HTR-8/SVneo (cell line): ENCODE measurements around the gene FYB1.

Experiments used
- DNase-seq: peaks from one replicate; pipeline ENCODE4 v3.0.0; 2011; ENCODE audit warnings: low spot score, mixed read lengths; ENCODE audit not compliant: insufficient read length
- FAIRE-seq: peaks from 2 replicates; lab custom pipeline; 2011; peaks lifted over from hg19 to GRCh38; lab: Jason Lieb, UNC

FYB1 gene

DNA sequence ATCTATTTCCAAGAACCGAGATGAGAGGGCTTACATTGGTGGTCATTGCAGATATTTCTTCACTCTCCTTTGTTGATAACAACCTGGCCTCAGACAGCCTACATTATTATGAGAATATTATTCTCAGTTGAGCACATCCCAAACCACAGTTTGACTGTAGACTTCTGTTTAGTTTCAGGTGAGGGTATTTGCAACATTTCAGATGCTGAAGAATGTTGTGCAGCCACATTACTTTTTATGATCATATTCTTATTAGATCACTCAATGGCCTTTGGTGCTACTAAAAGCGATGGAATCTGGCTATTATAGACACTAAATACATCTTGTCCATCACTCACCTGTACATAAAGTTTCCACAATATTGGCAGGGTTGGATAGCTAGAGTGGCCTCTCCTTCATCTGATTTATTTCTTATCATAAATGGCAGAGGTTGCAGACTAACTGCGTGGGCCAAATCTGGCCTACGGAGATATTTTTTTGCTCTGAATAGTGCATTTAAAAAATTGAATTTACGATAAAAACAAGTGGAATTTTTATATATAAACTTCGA is 119.0 kb downstream of the FYB1 start:
- FAIRE-seq: no peak
- DNase-seq: no peak

DNA sequence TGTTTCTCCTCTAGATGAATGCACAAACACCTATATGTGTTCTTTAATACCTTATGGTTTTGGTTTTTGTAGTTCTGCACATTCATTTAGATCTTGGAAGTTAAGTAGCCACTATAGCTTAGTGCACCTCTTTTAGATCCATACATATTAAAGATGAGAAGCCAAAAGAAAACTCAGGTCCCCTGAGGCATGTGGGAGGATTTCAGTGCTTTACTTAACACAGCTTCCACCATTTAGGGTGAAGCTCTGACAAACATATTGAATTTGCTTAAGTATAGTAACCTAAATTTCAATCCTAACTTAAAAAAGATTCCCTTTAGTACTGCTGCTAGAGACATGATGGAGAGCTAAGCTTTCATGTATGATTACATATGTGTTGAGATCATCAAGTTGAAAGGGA is 119.5 kb downstream of the FYB1 start:
- FAIRE-seq (no peak), DNase-seq (no peak)

DNA sequence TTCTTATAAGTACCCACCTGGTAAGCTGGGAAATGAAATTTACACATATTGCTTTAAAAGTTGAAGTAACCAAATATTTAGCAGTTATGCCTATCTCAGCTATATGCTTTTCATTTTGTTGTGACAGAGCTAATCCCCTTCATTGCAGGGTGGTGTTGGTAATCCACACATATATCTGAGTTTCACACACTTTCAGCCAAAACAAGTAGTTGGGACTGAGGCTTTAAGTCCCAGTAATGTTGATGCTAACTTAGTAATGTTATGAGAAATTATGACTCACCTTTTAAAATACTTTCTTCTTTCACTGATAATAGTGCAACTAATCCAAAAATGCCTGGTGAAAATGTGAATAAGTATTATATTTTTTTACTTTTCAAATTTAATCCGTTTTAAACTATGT is 126.0 kb downstream of the FYB1 start:
- no peak for DNase-seq
- FAIRE-seq: peak; percentile 31

DNA sequence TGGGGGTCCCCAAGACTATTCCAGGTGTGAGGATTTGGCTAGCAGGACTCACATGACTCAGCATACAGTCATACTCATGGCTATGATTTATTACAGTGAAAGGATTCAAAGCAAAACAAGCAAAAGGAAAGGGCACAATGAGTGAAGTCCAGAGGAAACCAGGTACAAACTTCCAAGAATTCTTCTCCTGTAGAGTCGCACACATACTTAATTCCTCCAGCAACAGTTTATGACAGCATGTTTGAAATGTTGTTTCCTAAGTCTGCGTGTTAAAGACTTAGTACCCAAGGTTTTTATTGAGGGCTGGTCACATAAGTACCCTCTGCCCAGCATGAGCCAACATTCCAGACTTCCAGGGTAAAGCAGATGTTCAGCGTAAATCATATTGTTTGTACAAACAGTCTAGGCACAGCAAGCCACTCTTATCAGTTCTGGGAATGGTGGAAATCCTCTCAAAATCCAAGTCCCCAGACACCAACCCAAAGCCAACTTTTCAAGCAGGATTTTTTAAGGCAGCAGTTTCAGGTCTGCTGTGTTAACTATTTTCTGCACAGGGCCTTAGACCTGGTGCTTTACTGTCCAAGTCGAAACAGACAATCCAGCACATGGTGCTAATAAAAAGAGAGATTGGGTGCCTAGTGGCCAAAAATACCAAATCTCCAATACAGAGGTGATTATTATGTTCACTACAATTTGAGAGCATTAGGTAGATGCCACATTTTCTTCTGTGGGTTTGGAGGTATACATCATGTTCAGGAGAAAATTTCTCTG is 126.6 kb downstream of the FYB1 start:
- no peak for DNase-seq
- FAIRE-seq: peak; percentile 90

DNA sequence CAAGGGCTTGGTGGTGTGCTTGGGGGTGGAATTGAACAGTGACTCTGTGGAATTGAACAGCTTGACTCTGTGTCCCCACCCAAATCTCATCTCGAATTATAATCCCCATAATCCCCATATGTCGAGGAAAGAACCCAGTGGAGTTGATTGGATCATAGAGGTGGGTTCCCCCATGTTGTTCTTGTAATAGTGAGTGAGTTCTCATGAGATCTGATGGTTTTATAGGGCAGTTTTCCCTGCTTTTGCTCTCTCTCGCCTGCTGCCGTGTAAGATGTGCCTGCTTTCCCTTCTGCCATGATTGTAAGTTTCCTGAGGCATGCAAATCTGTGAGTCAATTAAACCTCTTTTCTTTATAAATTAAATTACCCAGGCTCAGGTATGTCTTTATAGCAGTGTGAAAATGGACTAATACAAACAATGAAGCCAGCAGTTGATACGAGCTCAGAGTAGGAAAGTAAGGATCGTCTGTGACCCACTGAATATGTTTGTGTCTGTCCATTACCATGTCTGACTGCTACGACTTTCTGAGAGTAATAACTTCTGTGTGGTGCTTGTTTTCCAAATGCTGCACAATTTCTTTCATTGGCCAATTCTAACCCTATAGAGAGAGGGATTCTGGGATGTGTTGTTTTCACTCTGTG is 127.3 kb downstream of the FYB1 start:
- DNase-seq: no peak
- FAIRE-seq: no peak

DNA sequence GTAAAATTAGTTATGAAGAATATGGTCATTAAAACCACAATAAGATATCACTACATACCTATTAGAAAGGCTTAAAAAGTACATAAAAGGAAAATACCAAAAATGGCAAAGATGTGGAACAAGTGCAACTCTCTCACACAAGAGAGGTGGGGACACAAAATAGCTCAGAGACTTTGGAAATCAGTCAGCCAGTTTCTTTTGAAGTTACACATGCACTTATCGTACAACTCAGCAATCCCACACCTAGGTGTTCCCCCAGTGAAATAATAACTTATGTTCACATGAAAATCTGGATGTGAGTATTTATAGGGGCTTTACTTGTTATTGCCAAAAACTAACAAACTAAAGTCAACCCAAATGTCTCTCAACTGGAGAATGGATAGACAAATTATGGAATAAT is 135.4 kb downstream of the FYB1 start:
- DNase-seq: no peak
- FAIRE-seq: no peak

DNA sequence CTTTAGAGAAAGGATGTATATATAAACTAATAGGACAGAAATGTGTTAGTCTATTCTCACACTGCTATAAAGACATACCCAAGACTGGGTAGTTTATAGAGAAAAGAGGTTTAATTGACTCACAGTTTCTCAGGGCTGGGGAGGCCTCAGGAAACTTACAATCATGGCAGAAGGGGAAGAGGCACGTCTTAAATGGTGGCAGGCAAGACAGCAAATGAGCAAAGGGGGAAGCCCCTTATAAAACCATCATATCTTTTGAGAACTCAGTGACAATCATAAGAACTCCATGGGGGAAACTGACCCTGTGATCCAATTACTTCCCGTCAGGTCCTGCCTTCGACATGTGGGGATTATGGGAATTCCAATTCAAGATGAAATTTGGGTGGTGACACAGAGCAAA is 136.4 kb downstream of the FYB1 start:
- no peak for DNase-seq
- no peak for FAIRE-seq

DNA sequence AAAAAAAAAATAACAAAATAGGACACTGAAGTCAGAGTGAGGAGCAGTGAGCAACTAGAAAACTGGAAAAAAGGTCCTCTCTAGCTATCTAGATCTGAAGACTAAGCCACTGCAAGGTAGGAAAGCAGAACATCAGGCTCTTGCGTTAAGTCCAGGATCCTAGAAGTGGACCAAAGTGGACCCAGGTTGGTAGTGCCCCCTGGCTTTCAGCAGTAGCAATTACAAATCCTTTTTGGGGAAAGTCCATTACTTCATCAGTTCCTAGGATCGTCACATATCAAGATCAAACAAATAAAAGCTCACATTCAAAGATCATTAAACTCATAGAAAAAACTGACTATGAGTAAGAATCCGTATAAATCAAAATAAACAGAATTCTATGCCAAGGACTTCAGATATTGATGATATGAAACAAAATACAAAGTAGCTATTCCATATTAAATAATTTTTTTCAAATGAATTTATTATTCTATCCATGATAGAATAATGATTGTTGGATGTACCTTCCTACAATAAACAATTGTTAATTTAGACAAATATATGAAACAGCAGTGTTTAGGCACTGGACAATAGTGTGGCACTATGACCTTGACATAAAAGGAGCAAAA is 138.7 kb downstream of the FYB1 start:
- peak; percentile 56 for DNase-seq
- FAIRE-seq: peak; percentile 28

DNA sequence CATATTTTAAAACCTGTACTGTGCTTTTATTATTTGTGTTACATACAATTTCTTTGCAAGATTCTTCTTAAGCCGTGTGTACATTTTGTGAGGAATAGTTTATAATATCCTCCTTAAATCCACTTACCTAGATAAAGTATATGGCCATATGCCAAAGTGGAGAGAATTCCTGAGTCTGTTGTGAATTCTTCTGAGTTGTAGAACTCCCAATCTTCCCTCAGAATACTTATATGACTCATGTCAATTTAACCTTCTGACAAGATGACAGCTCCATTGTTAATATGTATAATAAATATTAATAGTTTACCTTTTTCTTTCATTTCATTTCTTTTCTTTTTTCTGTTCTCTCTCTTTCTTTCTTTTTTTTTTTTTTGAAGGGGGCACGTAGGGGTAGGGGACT is 139.2 kb downstream of the FYB1 start:
- FAIRE-seq: no peak

DNA sequence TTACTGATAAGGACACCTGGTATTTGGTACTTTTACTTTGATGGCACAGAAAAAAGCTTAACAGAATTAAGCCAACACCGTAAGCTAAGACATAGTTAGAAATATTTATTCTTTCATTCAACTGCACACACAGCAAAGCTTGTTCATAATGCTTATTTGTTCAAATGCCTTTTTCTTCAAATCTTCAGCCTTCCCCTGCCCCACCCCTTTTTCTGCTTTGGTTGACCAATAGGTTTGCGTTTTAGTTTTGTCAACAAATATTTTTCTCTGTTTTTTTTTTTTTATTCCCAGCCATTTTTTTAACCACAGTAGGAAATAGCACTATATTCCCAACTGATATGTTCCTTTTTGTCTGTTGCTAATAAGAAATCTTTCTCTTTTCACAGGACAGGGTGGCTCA is 140.2 kb downstream of the FYB1 start:
- no peak for DNase-seq
- no peak for FAIRE-seq

More for the DNA sequence above, 139.2 kb downstream of the FYB1 start:
- DNase-seq: no peak

DNA sequence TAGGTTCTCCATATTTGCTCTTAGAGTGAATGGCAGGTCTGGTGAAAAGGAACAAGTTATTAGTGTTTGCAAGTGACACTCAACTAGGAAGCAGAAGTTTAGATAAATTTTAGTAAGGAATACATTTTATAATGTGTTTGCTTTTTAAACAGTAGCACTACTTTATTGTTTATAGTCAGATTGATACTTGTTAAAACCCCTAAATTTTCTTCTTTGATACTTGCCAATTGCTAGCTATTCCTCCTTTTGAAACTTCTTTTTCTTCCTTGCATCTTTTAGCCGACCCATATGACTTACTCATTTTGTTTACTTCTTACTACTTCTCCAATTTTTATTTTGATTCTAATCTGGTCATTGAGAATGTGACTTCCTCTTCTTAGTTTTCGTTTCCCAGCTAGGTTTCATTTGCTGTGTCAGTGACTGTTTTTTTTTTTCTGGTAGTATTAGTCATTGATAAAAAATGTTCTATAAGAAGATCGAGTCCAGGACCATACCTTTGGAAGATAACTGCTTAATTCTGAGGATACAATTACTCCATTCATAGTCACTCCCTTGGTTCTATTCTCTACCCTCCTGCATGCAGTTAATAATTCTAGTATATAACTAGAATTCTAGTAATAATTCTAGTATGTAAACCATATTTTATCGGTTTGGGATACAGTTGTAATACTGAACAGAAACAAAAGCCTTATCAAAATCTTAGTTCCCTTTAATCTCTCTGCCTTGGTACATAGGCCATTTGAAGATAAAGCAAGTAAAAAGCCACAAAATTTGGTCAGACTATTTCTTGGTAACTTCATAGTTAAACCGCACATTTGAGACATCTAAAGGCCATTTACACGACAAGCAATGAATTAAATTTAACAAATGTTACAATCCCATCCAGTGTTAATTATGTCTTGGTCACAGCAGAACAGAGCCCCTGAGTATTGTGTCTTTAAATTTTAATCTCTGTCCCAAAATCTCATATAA is 142.3 kb downstream of the FYB1 start:
- FAIRE-seq: no peak
- peak; percentile 67 for DNase-seq

DNA sequence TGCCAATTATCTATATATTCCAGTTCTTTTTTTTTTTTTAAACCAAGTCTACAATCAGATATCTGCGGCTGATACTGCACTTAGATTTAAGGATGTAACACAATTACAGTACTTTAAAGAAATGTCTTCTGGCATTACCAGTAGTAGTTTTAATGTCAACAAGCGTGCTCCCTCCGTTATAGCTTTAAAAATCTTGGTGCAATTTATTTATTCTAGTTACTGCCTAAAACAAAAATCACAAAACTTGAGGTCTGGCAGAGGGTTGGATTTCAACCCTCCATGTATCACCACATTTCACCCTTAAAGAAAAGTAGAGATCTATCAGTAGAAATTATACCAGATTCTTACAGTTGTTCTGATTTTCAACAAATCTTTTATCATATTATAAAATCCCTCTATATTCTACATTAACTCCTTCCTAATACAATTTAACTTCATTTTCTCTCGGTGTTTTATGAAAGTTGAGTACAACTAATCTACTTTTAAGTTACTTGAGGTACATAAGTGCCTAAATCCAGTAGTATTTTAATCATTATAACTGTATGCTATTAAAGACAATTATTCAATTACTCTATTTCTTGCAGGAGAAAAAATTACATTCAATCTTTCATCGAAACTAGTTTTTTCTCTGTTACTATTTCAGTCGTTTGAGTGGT is 143.1 kb downstream of the FYB1 start:
- FAIRE-seq: no peak
- DNase-seq: no peak

DNA sequence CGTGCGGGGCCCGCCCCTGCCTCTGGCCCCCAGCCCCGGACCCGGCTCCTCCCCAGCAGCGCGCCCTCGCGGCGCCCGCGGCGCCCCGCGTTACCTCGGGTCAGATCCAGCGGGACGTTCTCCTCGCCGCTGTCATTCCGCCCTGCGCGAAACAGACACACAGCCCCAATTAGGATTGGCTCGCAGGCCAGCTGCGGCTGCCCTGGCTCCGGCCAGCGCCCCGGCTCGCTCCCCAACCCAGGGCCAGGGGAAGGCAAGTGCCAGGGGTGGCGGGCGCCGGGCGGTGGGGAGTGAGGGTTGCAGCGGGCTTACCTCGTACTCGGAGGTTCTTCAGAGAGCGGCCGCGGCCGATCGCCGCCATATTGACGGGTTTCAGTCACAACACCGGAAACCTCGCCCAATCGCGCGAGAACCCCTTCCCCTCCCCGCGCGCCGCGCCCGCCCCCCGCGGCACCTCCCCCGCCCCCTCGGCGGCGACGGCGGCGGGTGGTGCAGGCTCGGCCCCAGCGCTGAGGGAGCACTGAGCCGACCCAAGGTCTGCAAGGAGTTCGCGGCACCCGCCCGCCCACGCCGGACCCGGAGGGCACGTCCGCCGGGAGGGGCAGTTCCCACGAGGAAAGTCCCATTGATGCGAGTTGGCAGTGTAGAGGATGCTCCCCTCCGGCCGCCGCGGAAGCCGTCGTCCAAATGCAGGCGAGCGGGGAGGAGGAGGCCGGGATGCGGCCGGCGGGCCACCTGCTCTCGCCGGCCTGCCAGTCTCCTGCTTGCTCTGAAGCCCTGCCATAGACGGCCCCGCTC is 145.1 kb downstream of the FYB1 start, which contains the start of gene RICTOR:
Gene RICTOR (minus strand): TSS at position 383 of the 798 bp plus-strand sequence. CDS start 22 bp downstream, at position 361.
- FAIRE-seq (peak; percentile 98), DNase-seq (peak; percentile 97)

DNA sequence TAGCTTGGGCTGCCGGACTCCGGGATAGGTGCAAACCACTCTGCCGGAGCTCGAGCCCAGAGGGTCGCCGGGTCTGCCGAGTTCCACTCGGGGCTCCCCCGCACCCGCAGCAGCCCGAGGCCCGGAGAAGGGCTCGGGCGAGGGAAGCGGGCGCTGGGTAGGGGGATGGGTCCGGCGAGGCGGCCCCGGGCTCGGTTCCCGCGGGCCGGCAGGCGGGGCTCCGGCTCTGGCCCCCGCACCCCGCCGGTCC is 145.7 kb downstream of the FYB1 start:
- DNase-seq (no peak), FAIRE-seq (no peak)

DNA sequence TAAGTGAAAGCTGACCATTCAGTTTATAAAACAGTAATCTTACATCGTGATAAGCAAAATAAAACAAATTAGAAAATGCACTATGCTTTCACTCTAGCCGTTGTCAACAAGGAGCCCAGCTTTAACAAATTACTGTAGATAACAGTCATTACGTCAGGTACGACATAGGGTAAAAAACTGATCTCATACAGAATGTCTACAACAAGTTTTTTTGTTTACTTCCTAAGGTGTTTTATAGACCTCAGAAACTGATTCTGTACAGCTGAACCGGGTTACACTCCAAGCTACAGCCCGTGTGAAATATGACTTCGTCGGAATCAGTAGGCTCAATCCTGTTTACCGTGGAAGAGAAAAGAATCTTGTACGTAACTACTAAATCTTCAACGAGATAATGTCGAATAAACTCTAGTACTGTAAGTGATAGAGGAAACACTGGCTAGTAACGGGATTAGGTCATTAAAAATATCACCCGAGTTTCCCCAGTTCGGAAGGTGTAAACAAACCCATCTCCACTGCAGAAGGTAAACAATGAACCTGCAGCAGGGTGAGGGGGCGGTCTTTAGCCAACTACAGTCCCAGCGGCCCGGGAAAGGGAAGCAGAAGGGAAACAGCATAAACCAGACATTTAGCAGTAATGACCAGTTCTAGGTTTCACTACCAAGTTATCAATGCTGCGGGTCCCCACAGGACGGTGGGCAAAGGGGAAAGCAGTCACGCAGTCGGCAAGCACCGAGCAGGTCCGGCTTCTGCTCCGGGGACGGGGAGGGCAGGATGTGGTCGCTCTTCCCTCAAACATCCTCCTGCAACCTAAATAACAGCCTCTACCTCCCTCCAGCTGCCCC is 146.2 kb downstream of the FYB1 start:
- DNase-seq (peak; percentile 61), FAIRE-seq (peak; percentile 62)

DNA sequence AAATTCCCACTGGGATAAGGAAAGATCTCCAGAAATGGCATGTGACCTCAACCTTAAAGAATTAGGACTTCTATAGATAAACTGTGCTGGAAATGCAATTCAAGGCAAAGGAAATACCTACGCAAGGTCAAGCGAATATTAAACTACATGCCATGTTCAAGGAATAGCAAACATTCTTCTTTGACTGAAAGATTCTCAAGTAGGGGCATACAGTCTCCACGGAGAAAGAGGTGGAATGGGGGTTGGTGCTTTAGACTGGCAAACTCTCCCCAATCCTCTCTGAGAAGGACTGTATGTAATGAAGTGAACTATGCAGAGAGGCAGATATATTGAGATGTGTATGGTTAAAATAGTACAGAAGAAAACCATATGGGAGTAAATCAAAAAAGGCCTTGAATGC is 151.3 kb downstream of the FYB1 start:
- FAIRE-seq (no peak), DNase-seq (no peak)

DNA sequence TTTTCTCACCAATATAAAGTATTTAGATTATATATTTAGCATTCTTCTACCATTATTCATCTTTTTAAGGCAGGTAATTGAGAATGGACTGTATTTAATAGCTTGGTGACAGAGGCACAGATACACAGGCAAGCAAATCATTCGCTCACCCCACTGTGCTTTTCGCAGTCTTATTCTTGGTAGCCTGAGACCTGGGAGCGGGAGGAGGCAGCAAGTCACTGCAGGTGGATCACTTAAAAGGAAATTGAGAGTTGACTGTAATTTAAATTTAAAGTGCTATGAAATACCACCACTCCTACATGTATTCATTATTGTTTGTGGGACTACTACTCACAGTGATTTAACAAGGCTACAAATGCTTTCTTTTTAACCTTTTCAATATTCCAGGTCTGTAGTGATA is 154.9 kb downstream of the FYB1 start:
- DNase-seq (no peak), FAIRE-seq (no peak)

DNA sequence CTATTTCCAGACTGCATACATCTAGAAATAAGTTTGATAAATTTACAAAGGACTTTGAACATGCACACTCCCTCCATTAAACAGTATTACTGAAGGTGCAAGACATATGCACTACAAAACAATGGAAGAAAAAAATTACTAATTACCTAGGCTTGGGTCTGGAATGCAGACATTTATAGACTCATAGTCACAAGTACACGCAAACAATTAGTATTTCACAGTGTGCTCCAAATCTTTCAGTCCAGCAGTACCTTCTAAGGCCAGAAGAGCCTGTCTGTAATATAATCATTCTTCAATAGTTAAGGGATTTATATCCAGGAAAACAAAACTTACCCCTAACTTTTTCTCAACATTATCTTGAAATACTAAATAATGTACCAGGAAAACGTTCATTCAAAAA is 156.3 kb downstream of the FYB1 start:
- no peak for FAIRE-seq

More for the DNA sequence above, 156.3 kb downstream of the FYB1 start:
- no peak for DNase-seq
